Kidney epithelial cell (primary cell): Measurements from ENCODE around the gene DEK. TPM values are rescaled to one million over a fixed set of nuclear protein-coding genes. Genes with fewer than 3 reads are reported as not detected.
"Not testable (repeated sequence)": the region's sequence is repeated elsewhere in the genome, so short reads cannot be mapped to it uniquely, and the experiment has no call there.

ENCODE experiments used
- DNase-seq: peaks from one replicate; pipeline ENCODE4 v3.0.0-alpha.2; 2010; ENCODE audit warnings: low read depth
- H3K27me3 ChIP-seq: 2 replicates; pipeline ENCODE4 v1.6.0; 2011; ENCODE audit warnings: low read length; ENCODE audit not compliant: control insufficient read depth, insufficient read depth
- H3K36me3 ChIP-seq: 2 replicates; pipeline ENCODE4 v1.5.1; 2011; ENCODE audit warnings: low read length; ENCODE audit not compliant: control insufficient read depth, insufficient read depth
- H3K4me3 ChIP-seq: 2 replicates; pipeline ENCODE4 v1.5.1; 2011; ENCODE audit warnings: low read depth, mild to moderate bottlenecking, control low read depth, low read length
- total RNA-seq: library from RNA; depleted of rRNA; stranded (reverse); fragments of >200 nt; gene quantifications from 2 replicates; pipeline ENCODE4 v1.2.3, GENCODE V29; 2015
- TF ChIP-seq, protein P1 (sequence below): IDR thresholded peaks from 2 replicates; pipeline ENCODE4 v1.5.1; 2011; ENCODE audit warnings: mild to moderate bottlenecking, moderate library complexity, low read length, control low read depth, inconsistent platforms; ENCODE audit not compliant: insufficient read depth, poor library complexity, severe bottlenecking

Gene DEK
- total RNA-seq, 1 donor from 2014 or later, result 89.4 TPM

DNA sequence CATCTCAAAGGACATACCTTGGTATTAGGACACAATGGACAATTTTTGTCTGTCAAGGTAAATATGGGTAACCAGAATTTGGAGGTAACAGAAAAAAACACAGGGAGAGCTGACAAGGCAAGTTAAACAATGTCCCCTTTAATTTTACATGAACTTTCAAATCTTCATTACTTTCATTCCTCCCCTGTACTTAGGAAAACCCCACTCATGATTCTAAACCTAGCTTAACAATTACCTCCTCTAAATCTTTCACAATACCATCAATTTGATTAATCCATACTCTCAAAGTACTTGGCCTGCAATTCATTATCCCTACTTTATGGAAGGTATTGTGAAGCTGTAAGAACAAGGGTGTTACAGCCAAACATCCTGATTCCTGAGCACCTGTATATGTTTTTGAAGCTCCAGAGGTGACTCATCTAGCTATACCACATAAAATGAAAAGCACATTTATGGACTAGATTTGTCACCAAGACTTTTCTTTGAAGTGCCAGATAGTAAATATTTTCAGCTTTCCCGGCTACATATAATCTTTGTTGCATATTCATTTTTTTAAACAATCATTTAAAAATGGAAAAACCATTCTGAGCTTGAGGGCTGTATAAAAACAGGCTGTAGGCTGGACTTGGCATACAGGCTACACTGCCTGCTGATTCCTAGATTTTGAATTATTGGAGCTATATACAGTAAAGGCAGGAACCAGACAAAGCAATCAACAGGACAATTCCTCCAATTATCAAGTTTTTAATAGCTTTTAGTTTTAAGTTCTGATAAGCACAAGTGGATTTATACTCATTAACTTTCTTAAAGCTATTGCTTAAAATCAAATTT is 22.9 kb downstream of the DEK start:
- no peak overlapping the region for H3K4me3 ChIP-seq
- TF ChIP-seq, protein P1, sequence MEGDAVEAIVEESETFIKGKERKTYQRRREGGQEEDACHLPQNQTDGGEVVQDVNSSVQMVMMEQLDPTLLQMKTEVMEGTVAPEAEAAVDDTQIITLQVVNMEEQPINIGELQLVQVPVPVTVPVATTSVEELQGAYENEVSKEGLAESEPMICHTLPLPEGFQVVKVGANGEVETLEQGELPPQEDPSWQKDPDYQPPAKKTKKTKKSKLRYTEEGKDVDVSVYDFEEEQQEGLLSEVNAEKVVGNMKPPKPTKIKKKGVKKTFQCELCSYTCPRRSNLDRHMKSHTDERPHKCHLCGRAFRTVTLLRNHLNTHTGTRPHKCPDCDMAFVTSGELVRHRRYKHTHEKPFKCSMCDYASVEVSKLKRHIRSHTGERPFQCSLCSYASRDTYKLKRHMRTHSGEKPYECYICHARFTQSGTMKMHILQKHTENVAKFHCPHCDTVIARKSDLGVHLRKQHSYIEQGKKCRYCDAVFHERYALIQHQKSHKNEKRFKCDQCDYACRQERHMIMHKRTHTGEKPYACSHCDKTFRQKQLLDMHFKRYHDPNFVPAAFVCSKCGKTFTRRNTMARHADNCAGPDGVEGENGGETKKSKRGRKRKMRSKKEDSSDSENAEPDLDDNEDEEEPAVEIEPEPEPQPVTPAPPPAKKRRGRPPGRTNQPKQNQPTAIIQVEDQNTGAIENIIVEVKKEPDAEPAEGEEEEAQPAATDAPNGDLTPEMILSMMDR, result no peak
- H3K36me3 ChIP-seq, result no peaks in the 10 kb centered on the region
- DNase-seq, result no peak
- H3K27me3 ChIP-seq, result no peaks in the 10 kb centered on the region

DNA sequence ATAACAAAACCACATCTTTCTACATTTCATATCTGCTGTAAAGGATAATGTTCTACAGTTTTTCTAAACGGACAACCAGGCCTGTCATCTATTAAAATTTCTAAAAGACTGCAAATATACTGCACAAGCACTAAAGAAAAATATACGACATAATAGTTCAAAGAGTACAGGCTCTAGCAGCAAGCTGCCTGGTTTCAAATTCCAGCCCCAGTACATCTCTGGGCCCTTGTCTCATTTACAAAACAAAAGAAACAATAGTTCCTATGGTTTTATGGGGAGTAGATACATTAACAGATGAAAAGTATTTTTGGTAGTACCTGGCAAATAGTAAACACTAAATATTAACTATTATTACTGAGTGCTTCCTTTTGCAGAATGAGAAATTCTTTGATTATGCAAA is 24.1 kb downstream of the DEK start:
- DNase-seq, result no peak
- TF ChIP-seq, protein P1, result no peak
- Histone ChIP-seq H3K4me3 (no peak overlapping the region), H3K27me3 (no peaks in the 10 kb centered on the region), H3K36me3 (no peaks in the 10 kb centered on the region)

DNA sequence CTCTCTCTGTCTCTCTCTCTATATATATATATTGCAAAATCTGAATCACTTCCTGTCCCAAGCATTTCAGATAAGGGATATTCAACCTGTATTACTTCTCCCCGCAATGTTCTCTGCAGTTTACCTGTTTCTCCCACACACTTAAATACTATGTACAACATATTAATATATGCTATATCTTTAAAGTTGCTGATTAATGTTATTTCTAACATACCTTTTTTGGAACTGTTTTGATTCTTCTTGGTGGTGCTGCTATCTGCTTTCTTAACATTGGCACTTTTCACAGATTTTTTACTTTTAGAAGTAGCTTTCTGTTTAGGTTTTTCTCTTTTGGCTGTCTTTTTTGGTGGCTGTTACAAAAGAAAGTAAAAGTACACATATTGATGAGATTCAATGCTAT is 27.2 kb downstream of the DEK start:
- DNase-seq, result no peak
- peaks cover 1% of the 10 kb centered on the region for H3K36me3 ChIP-seq
- H3K4me3 ChIP-seq, result no peak overlapping the region
- H3K27me3 ChIP-seq, result no peaks in the 10 kb centered on the region
- TF ChIP-seq, protein P1, result no peak

DNA sequence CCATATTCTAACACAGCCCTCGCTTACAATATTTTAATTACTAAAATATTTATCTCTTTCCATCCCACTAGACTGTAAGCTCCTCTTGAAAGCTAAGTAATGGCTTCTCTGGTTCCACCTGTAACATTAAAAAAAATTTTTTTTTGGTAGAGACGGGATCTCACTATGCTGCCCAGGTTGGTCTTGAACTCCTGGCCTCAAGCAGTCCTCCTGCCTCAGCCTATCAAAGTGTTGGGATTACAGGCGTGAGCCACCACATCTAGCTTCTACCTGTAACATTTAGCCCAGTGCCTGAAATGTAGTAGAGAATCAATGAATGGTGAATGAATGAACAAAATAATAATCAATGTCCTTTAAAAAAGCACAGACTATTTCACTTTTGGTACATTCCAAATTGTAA is 28.8 kb downstream of the DEK start:
- TF ChIP-seq, protein P1, result no peak
- no peak for DNase-seq
- H3K36me3 ChIP-seq, result peaks cover 1% of the 10 kb centered on the region

DNA sequence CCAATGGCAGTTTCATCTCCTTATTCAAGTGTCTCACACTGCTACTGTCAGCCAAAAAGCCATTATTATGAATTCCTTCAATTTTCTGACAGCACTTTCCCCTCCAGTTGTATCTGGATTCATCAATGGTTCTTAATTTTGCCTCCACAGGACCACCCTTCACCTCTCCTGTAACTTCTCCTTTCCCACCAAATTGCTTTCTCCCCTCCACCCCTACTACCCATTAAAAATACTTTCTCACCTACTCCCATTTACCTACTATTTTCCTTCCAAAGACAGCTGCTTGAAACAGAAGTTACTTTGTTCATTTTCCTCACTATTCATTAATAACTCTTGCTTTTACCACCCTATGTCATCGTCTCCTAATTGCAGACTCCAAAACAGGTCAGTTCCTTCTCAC is 29.8 kb downstream of the DEK start:
- Histone ChIP-seq H3K27me3 (no peaks in the 10 kb centered on the region), H3K36me3 (peaks cover 1% of the 10 kb centered on the region), H3K4me3 (no peak overlapping the region)
- TF ChIP-seq, protein P1, result no peak
- DNase-seq, result no peak

More for the DNA sequence above, 28.8 kb downstream of the DEK start:
- H3K4me3 ChIP-seq, result no peak overlapping the region
- no peaks in the 10 kb centered on the region for H3K27me3 ChIP-seq

DNA sequence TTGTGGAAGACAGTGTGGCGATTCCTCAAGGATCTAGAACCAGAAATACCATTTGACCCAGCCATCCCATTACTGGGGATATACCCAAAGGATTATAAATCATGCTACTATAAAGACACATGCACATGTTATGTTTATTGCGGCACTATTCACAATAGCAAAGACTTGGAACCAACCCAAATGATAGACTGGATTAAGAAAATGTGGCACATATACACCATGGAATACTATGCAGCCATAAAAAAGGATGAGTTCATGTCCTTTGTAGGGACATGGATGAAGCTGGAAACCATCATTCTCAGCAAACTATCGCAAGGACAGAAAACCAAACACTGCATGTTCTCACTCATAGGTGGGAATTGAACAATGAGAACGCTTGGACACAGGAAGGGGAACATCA is 30.6 kb downstream of the DEK start:
- DNase-seq, H3K4me3 ChIP-seq, H3K36me3 ChIP-seq: not testable (repeated sequence)

DNA sequence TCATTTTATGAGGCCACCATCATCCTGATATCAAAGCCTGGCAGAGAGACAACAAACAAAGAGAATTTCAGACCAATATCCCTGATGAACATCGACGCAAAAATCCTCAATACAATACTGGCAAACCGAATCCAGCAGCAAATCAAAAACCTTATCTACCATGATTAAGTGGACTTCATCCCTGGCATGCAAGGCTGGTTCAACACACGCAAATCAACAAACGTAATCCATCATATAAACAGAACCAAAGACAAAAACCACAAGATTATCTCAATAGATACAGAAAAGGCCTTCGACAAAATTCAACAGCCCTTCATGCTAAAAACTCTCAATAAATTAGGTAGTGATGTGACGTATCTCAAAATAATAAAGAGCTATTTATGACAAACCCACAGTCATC is 32.5 kb downstream of the DEK start:
- not testable (repeated sequence) for DNase-seq, H3K36me3 ChIP-seq, H3K4me3 ChIP-seq, H3K27me3 ChIP-seq

More for the DNA sequence above, 30.6 kb downstream of the DEK start:
- H3K27me3 ChIP-seq, result not testable (repeated sequence)

DNA sequence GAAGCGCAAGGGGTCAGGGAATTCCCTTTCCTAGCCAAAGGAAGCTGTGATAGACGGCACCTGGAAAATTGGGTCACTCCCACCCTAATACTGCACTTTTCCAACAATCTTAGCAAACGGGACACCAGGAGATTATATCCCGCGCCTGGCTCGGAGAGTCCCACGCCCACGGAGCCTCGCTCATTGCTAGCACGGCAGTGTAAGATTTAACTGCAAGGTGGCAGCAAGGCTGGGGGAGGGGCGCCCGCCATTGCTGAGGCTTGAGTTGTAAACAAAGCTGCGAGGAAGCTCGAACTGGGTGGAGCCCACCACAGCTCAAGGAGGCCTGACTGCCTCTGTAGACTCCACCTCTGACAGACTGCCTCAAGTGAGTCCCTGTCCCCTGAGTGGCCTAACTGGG is 35.7 kb downstream of the DEK start:
- H3K4me3 ChIP-seq, DNase-seq, H3K27me3 ChIP-seq, H3K36me3 ChIP-seq: not testable (repeated sequence)

DNA sequence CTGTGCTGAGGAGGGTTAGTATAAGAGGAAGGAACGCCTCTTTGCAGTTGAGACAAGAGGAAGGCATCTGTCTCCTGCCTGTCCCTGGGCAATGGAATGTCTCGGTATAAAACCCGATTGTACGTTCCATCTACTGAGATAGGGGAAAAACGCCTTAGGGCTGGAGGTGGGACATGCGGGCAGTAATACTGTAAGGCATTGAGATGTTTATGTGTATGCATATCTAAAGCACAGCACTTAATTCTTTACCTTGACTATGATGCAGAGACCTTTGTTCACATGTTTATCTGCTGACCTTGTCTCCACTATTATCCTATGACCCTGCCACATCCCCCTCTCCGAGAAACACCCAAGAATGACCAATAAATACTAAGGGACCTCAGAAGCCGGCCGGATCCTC is 37.2 kb downstream of the DEK start:
- H3K27me3 ChIP-seq, H3K4me3 ChIP-seq, H3K36me3 ChIP-seq, DNase-seq: not testable (repeated sequence)
